ENCODE data around the gene MOK.

Gene MOK

DNA sequence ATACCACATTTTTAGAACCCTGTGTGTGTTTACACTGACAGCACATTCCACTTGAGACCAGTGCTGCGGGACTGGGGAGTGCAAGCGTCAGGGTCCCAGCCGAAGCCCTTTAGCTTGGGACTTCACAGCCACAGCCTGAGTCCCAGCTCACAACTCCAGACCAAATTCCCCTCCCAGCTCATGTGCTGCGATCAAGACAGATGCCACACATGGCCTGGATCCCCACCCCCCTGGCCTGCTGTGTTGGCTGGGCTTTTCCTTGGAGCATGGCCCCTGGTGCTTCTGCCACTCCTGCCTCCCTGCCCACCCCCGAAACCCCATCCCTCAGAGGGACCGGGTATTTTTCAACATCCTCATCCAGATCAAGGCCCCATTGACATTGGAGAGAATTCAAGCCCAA, 101.6 kb downstream of the MOK start:
- no peaks in the 10 kb centered on the region for H3K4me1 ChIP-seq (ENCODE audit: control insufficient read depth, insufficient read depth, low read length)
- peaks cover 31% of the 10 kb centered on the region for H3K36me3 ChIP-seq (ENCODE audit: control insufficient read depth, insufficient read depth, low read length)
- no peak overlapping the region for H3K9ac ChIP-seq (ENCODE audit: low read depth, low read length)

DNA sequence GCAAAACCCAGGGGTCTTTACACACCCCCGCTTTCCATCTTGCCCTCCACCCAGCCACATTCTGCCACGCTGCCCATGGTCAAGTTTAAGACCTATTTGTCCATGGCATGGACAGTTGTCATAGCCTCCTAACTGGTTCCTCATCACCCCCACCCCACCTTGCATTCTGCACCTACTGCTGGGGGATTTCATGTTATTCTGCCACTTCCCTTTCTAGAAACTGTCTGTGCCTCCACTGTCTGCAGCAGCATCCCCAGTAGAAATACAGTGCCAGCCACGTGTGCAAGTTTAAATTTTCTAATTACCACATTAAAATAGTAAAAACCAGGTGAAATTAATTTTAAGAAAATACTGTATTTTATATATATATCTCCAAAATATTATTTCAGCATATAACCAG, 102.0 kb downstream of the MOK start:
- H3K9ac ChIP-seq (ENCODE audit: low read depth, low read length): no peak overlapping the region
- H3K36me3 ChIP-seq (ENCODE audit: control insufficient read depth, insufficient read depth, low read length): peaks cover 34% of the 10 kb centered on the region
- H3K27me3 ChIP-seq (ENCODE audit: control insufficient read depth, insufficient read depth, low read length): no peaks in the 10 kb centered on the region
- no peak overlapping the region for H3K27ac ChIP-seq (ENCODE audit: low read depth, low read length)
- H3K4me3 ChIP-seq (ENCODE audit: low read depth, low read length): no peak overlapping the region
- no peaks in the 10 kb centered on the region for H3K4me1 ChIP-seq (ENCODE audit: control insufficient read depth, insufficient read depth, low read length)
- no peaks in the 10 kb centered on the region for H3K9me3 ChIP-seq (ENCODE audit: control insufficient read depth, insufficient read depth, low read length)

More for the DNA sequence above, 101.6 kb downstream of the MOK start:
- no peaks in the 10 kb centered on the region for H3K9me3 ChIP-seq (ENCODE audit: control insufficient read depth, insufficient read depth, low read length)
- no peaks in the 10 kb centered on the region for H3K27me3 ChIP-seq (ENCODE audit: control insufficient read depth, insufficient read depth, low read length)
- no peak overlapping the region for H3K27ac ChIP-seq (ENCODE audit: low read depth, low read length)
- H3K4me3 ChIP-seq (ENCODE audit: low read depth, low read length): no peak overlapping the region

DNA sequence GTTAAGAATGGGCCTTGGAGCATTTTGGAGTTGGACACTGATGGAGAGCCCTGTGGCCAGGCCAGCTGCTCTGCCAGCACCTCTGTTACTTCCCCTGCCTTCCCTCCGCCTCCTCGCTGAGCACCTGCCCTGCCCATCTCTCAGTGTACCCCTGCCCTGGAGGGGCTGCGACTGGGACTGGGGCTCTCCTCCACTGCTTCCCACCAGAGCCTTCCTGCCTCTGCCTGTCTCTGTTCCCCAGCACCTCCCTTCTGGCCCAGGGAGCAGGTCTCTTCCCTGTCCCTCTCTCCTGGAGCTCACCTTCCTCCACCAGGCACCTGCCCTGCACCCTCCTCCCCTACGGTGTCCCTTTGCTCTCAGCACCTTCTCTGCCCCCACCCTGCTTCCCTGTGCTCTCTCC, 103.2 kb downstream of the MOK start:
- Histone ChIP-seq H3K36me3 (ENCODE audit: control insufficient read depth, insufficient read depth, low read length) (peaks cover 36% of the 10 kb centered on the region), H3K9me3 (ENCODE audit: control insufficient read depth, insufficient read depth, low read length) (no peaks in the 10 kb centered on the region), H3K4me1 (ENCODE audit: control insufficient read depth, insufficient read depth, low read length) (no peaks in the 10 kb centered on the region), H3K9ac (ENCODE audit: low read depth, low read length) (no peak overlapping the region), H3K27me3 (ENCODE audit: control insufficient read depth, insufficient read depth, low read length) (no peaks in the 10 kb centered on the region), H3K4me3 (ENCODE audit: low read depth, low read length) (no peak overlapping the region), H3K27ac (ENCODE audit: low read depth, low read length) (no peak overlapping the region)

DNA sequence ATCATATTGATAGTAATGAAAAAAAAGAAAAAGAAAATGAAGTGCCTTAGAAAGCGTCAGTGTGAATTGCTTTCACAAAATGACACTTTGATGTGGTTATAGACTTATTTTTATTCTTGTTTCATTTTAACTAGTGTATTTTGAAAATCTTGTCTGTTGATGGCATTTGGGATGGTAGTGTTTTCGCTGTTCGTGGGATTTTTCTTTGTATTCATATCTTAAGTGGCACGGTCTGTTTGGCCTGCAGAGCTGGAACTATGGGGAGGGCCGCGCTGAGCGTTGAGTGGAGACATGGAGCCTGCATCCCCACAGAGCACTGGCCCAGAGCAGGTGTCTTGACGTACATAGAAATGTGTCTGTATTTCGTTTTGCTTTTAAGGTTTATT, 103.6 kb downstream of the MOK start:
- H3K4me3 ChIP-seq (ENCODE audit: low read depth, low read length): no peak overlapping the region
- no peak overlapping the region for H3K9ac ChIP-seq (ENCODE audit: low read depth, low read length)
- H3K27me3 ChIP-seq (ENCODE audit: control insufficient read depth, insufficient read depth, low read length): no peaks in the 10 kb centered on the region
- H3K36me3 ChIP-seq (ENCODE audit: control insufficient read depth, insufficient read depth, low read length): peaks cover 36% of the 10 kb centered on the region
- H3K27ac ChIP-seq (ENCODE audit: low read depth, low read length): no peak overlapping the region
- no peaks in the 10 kb centered on the region for H3K9me3 ChIP-seq (ENCODE audit: control insufficient read depth, insufficient read depth, low read length)
- no peaks in the 10 kb centered on the region for H3K4me1 ChIP-seq (ENCODE audit: control insufficient read depth, insufficient read depth, low read length)

GRCh38 chr14:102200690-102201352, 104.1 kb downstream of the MOK start:
- Histone ChIP-seq H3K27ac (ENCODE audit: low read depth, low read length) (no peak overlapping the region), H3K4me3 (ENCODE audit: low read depth, low read length) (no peak overlapping the region), H3K4me1 (ENCODE audit: control insufficient read depth, insufficient read depth, low read length) (peaks cover 4% of the 10 kb centered on the region; the same call in 1 of the 2 replicates), H3K27me3 (ENCODE audit: control insufficient read depth, insufficient read depth, low read length) (no peaks in the 10 kb centered on the region), H3K36me3 (ENCODE audit: control insufficient read depth, insufficient read depth, low read length) (peaks cover 37% of the 10 kb centered on the region), H3K9me3 (ENCODE audit: control insufficient read depth, insufficient read depth, low read length) (no peaks in the 10 kb centered on the region), H3K9ac (ENCODE audit: low read depth, low read length) (no peak overlapping the region)

- H3K9ac ChIP-seq (ENCODE audit: low read depth, low read length): no peak overlapping the region
- no peak overlapping the region for H3K4me3 ChIP-seq (ENCODE audit: low read depth, low read length)
- H3K4me1 ChIP-seq (ENCODE audit: control insufficient read depth, insufficient read depth, low read length): peaks cover 23% of the 10 kb centered on the region
- H3K9me3 ChIP-seq (ENCODE audit: control insufficient read depth, insufficient read depth, low read length): no peaks in the 10 kb centered on the region
- H3K27ac ChIP-seq (ENCODE audit: low read depth, low read length): no peak overlapping the region
- H3K27me3 ChIP-seq (ENCODE audit: control insufficient read depth, insufficient read depth, low read length): no peaks in the 10 kb centered on the region
- peaks cover 34% of the 10 kb centered on the region for H3K36me3 ChIP-seq (ENCODE audit: control insufficient read depth, insufficient read depth, low read length)
Observed at GRCh38 chr14:102197317-102197853, 107.6 kb downstream of the MOK start.

- Histone ChIP-seq H3K9me3 (ENCODE audit: control insufficient read depth, insufficient read depth, low read length) (no peaks in the 10 kb centered on the region), H3K36me3 (ENCODE audit: control insufficient read depth, insufficient read depth, low read length) (peaks cover 34% of the 10 kb centered on the region)
Observed at GRCh38 chr14:102196902-102197230, 108.1 kb downstream of the MOK start.

DNA sequence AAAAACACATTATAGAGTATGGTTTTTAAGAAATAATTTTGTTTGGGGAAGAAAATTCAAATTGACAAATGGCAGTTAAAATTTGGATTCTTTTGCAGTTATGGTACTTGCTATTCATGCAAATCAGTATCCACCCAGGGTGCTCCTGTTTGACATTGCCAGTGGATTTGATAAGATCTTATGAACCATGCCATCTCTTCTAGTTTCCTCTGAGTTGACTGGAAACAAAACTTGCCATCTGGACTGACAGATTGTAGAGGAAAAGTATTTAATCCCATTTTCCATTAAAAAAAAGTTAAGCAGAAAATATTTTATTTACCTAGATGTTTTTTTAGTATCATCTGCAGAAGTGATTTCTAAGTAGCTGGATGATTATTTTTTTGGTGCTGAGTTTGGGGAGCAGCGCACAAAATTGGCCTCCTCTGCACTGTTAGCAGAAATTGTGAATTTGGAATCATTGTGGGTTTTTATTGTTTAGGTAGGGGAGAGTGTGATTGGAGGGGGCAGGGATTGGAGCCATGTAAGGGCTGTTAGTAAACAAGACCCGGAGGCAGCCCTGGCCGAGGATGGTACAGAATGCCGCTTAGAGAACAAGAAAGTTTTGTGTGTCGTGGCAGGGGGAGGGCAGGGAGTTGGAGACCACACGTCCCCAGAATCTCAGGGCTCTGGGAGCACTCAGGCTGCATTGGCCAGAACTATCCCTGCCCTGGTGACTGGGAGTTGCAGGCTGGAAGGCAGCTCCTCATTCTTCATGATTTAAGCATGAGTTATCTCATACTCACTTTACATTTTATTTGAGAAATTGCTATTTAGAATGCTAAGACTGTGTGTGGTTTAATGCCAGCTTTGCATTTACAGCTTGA, 108.7 kb downstream of the MOK start:
- Histone ChIP-seq H3K4me3 (ENCODE audit: low read depth, low read length) (no peak overlapping the region), H3K9me3 (ENCODE audit: control insufficient read depth, insufficient read depth, low read length) (no peaks in the 10 kb centered on the region), H3K4me1 (ENCODE audit: control insufficient read depth, insufficient read depth, low read length) (peaks cover 26% of the 10 kb centered on the region), H3K27ac (ENCODE audit: low read depth, low read length) (peak overlapping the region; percentile 3), H3K36me3 (ENCODE audit: control insufficient read depth, insufficient read depth, low read length) (peaks cover 34% of the 10 kb centered on the region), H3K27me3 (ENCODE audit: control insufficient read depth, insufficient read depth, low read length) (no peaks in the 10 kb centered on the region), H3K9ac (ENCODE audit: low read depth, low read length) (no peak overlapping the region)

More at GRCh38 chr14:102196902-102197230, 108.1 kb downstream of the MOK start:
- peaks cover 23% of the 10 kb centered on the region for H3K4me1 ChIP-seq (ENCODE audit: control insufficient read depth, insufficient read depth, low read length)
- peak overlapping the region; percentile 3 for H3K27ac ChIP-seq (ENCODE audit: low read depth, low read length)
- H3K9ac ChIP-seq (ENCODE audit: low read depth, low read length): no peak overlapping the region
- no peaks in the 10 kb centered on the region for H3K27me3 ChIP-seq (ENCODE audit: control insufficient read depth, insufficient read depth, low read length)
- H3K4me3 ChIP-seq (ENCODE audit: low read depth, low read length): no peak overlapping the region

GRCh38 chr14:102195446-102195845, 109.5 kb downstream of the MOK start:
- H3K4me3 ChIP-seq (ENCODE audit: low read depth, low read length): no peak overlapping the region
- H3K9ac ChIP-seq (ENCODE audit: low read depth, low read length): no peak overlapping the region
- H3K9me3 ChIP-seq (ENCODE audit: control insufficient read depth, insufficient read depth, low read length): no peaks in the 10 kb centered on the region
- no peak overlapping the region for H3K27ac ChIP-seq (ENCODE audit: low read depth, low read length)
- H3K36me3 ChIP-seq (ENCODE audit: control insufficient read depth, insufficient read depth, low read length): peaks cover 31% of the 10 kb centered on the region
- H3K27me3 ChIP-seq (ENCODE audit: control insufficient read depth, insufficient read depth, low read length): no peaks in the 10 kb centered on the region
- H3K4me1 ChIP-seq (ENCODE audit: control insufficient read depth, insufficient read depth, low read length): peaks cover 30% of the 10 kb centered on the region

DNA sequence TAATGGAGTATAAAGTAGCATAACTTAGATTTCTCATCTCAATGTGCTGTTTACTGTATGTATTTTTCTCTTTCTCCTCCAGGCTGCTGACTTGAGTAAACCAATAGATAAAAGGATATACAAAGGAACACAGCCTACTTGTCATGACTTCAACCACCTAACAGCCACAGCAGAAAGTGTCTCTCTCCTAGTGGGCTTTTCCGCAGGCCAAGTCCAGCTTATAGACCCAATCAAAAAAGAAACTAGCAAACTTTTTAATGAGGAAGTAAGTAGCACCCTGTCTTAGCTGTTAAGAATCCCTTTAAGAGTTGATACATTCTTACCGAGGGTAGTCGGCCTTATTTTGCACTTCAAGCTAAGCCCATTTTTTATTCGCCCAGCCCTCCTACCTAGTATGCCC, 110.1 kb downstream of the MOK start:
- H3K4me1 ChIP-seq (ENCODE audit: control insufficient read depth, insufficient read depth, low read length): peaks cover 30% of the 10 kb centered on the region
- H3K4me3 ChIP-seq (ENCODE audit: low read depth, low read length): no peak overlapping the region
- no peak overlapping the region for H3K9ac ChIP-seq (ENCODE audit: low read depth, low read length)
- no peaks in the 10 kb centered on the region for H3K9me3 ChIP-seq (ENCODE audit: control insufficient read depth, insufficient read depth, low read length)
- H3K27ac ChIP-seq (ENCODE audit: low read depth, low read length): no peak overlapping the region
- H3K36me3 ChIP-seq (ENCODE audit: control insufficient read depth, insufficient read depth, low read length): peaks cover 31% of the 10 kb centered on the region
- no peaks in the 10 kb centered on the region for H3K27me3 ChIP-seq (ENCODE audit: control insufficient read depth, insufficient read depth, low read length)

- H3K27me3 ChIP-seq (ENCODE audit: control insufficient read depth, insufficient read depth, low read length): no peaks in the 10 kb centered on the region
- H3K9me3 ChIP-seq (ENCODE audit: control insufficient read depth, insufficient read depth, low read length): no peaks in the 10 kb centered on the region
- H3K36me3 ChIP-seq (ENCODE audit: control insufficient read depth, insufficient read depth, low read length): peaks cover 14% of the 10 kb centered on the region
- H3K4me3 ChIP-seq (ENCODE audit: low read depth, low read length): no peak overlapping the region
- no peak overlapping the region for H3K27ac ChIP-seq (ENCODE audit: low read depth, low read length)
- H3K9ac ChIP-seq (ENCODE audit: low read depth, low read length): no peak overlapping the region
- peaks cover 30% of the 10 kb centered on the region for H3K4me1 ChIP-seq (ENCODE audit: control insufficient read depth, insufficient read depth, low read length)
Observed at GRCh38 chr14:102192840-102193502, 112.0 kb downstream of the MOK start.
